ENCODE data around the gene C1orf52. TPM values are rescaled to one million over a fixed set of nuclear protein-coding genes. Genes with fewer than 3 reads are reported as not detected.

C1orf52 gene
- total RNA-seq, 1 experiment from 2014 or later, result 51.6 TPM

DNA sequence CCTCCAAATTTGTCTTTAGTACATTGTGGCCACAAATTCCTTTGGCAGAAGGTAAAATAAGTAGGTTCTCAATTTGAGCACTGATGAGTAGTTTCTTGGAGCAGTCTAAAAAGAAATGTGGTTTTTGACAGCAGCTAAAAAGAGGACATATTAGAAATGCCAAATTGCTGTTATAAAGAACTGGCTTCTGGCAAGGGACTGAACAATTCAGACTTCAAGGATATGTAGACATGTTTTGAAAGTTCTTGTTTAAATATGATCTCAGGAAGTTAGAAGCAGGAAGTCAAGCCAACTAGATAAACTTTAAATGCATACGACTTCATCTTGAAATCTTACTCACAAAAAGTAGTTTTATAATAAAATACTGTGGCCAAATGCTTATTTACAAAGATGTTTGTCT is 18.8 kb downstream of the C1orf52 start:
- Histone ChIP-seq H3K27ac (ENCODE audit: low read length) (no peak overlapping the region; the same call in 1 of the 2 replicates), H3K4me1 (ENCODE audit: control insufficient read depth, insufficient read depth, low read length) (peaks cover 18% of the 10 kb centered on the region), H3K27me3 (ENCODE audit: control insufficient read depth, insufficient read depth, low read length) (no peaks in the 10 kb centered on the region; the same call in 1 of the 2 replicates), H3K9me3 (ENCODE audit: control insufficient read depth, insufficient read depth, low read depth, low read length) (no peaks in the 10 kb centered on the region), H3K36me3 (ENCODE audit: control insufficient read depth, insufficient read depth, low read length) (no peaks in the 10 kb centered on the region), H3K4me3 (ENCODE audit: low read depth in 2 of 2, low read length in 2 of 2) (no peak overlapping the region)
- BruUV-seq (replicated peaks), result no TSS peak
- no peak for DNase-seq (ENCODE audit: low read depth, low spot score)
- TF ChIP-seq REST (IDR thresholded peaks at IDR 0.05; ENCODE audit: insufficient read depth in 1 of 2, low read depth in 2 of 2, low read length in 1 of 2), result no peak
- TF ChIP-seq SIN3A (IDR thresholded peaks at IDR 0.05; ENCODE audit: borderline replicate concordance, insufficient read depth, low read depth, low read length), result no peak
- no peak for TF ChIP-seq POLR2AphosphoS5 (IDR thresholded peaks at IDR 0.05; ENCODE audit: low read depth, low read length)
- TF ChIP-seq TCF7L2 (IDR thresholded peaks at IDR 0.05; ENCODE audit: low read depth, low read length), result no peak
- TF ChIP-seq, protein P1, sequence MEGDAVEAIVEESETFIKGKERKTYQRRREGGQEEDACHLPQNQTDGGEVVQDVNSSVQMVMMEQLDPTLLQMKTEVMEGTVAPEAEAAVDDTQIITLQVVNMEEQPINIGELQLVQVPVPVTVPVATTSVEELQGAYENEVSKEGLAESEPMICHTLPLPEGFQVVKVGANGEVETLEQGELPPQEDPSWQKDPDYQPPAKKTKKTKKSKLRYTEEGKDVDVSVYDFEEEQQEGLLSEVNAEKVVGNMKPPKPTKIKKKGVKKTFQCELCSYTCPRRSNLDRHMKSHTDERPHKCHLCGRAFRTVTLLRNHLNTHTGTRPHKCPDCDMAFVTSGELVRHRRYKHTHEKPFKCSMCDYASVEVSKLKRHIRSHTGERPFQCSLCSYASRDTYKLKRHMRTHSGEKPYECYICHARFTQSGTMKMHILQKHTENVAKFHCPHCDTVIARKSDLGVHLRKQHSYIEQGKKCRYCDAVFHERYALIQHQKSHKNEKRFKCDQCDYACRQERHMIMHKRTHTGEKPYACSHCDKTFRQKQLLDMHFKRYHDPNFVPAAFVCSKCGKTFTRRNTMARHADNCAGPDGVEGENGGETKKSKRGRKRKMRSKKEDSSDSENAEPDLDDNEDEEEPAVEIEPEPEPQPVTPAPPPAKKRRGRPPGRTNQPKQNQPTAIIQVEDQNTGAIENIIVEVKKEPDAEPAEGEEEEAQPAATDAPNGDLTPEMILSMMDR (IDR thresholded peaks at IDR 0.05), result peak; percentile 50
- ATAC-seq, result no peak
- in situ Hi-C loops (cut with HindIII; ENCODE audit: low pct_unique_long_range_greater_than_20kb, low sequenced_read_pairs) (no loop called here), intact Hi-C loops (cut with micrococcal nuclease; ENCODE audit: unreplicated experiment) (no loop called here)
- ChIA-PET CTCF (interaction anchor here (1.0 to 1.5 kb wide), 5 partner anchors 131 to 296 kb away, joined by 3 to 8 read pairs (median 3); no protein-coding TSS in a partner anchor), POLR2A (no interaction called here)

DNA sequence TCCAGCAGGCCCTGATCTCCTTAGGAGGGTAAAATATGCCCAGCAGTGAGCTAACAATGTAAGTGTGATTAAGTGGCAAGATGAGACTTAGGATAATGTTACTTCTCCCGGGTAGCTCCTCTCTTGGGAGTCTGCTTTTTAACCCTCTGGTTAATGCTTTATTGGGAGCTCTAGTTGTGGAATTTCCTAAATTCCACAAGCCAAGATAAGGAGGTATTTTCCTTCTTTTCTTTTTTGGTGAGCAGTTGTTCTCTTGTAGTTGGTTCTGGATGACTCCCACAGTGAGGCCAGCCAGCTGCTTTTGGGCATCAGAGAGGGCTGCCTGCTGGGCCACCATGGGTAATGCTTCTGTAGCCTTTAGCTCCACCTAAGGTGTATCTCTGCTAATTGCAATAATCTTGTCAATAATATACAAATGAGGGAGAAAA is 19.3 kb downstream of the C1orf52 start:
- intact Hi-C loops (cut with micrococcal nuclease; ENCODE audit: unreplicated experiment), result no loop called here
- no peak for DNase-seq (ENCODE audit: low read depth, low spot score)
- Histone ChIP-seq H3K9me3 (ENCODE audit: control insufficient read depth, insufficient read depth, low read depth, low read length) (no peaks in the 10 kb centered on the region), H3K27ac (ENCODE audit: low read length) (peak overlapping the region; percentile 5; the same call in 1 of the 2 replicates), H3K36me3 (ENCODE audit: control insufficient read depth, insufficient read depth, low read length) (no peaks in the 10 kb centered on the region), H3K4me1 (ENCODE audit: control insufficient read depth, insufficient read depth, low read length) (peaks cover 18% of the 10 kb centered on the region), H3K4me3 (ENCODE audit: low read depth in 2 of 2, low read length in 2 of 2) (no peak overlapping the region), H3K27me3 (ENCODE audit: control insufficient read depth, insufficient read depth, low read length) (no peaks in the 10 kb centered on the region; the same call in 1 of the 2 replicates)
- in situ Hi-C loops (cut with HindIII; ENCODE audit: low pct_unique_long_range_greater_than_20kb, low sequenced_read_pairs), result no loop called here
- TF ChIP-seq POLR2AphosphoS5 (IDR thresholded peaks at IDR 0.05; ENCODE audit: low read depth, low read length), result no peak
- TF ChIP-seq, protein P1 (IDR thresholded peaks at IDR 0.05), result peak; percentile 76
- ChIA-PET CTCF (interaction anchor here (1.0 to 1.5 kb wide), 5 partner anchors 131 to 295 kb away, joined by 3 to 8 read pairs (median 3); no protein-coding TSS in a partner anchor), POLR2A (no interaction called here)
- peak; percentile 66 for ATAC-seq
- BruUV-seq (replicated peaks), result no TSS peak
